ENCODE data around the gene ZNF433.

Gene ZNF433

GRCh38 chr19:11984986-11985385 is 50.5 kb downstream of the ZNF433 start:
- H3K79me2 ChIP-seq (ENCODE audit: insufficient read depth, low read depth) = no peaks in the 10 kb centered on the region
- H3K36me3 ChIP-seq (ENCODE audit: insufficient read depth) = no peaks in the 10 kb centered on the region
- no peak overlapping the region for H3K27ac ChIP-seq
- no peak for TF ChIP-seq CTCF (conservative IDR thresholded peaks at IDR 0.05; ENCODE audit: low read depth, low read length)
- H3K9ac ChIP-seq = no peak overlapping the region
- no peak overlapping the region for H2AFZ ChIP-seq (ENCODE audit: low read depth)
- no peak overlapping the region for H3K4me2 ChIP-seq
- no peaks in the 10 kb centered on the region for H3K4me1 ChIP-seq (ENCODE audit: low read depth, poor library complexity, severe bottlenecking)
- H4K20me1 ChIP-seq (ENCODE audit: insufficient read depth) = no peaks in the 10 kb centered on the region
- H3K4me3 ChIP-seq (IDR thresholded peaks at IDR 0.05; ENCODE audit: insufficient read depth, low read depth, low read length) = no peak overlapping the region
- no peaks in the 10 kb centered on the region for H3K27me3 ChIP-seq (ENCODE audit: insufficient read depth, low read depth)

- no peak overlapping the region for H3K4me3 ChIP-seq (IDR thresholded peaks at IDR 0.05; ENCODE audit: insufficient read depth, low read depth, low read length)
- no peak overlapping the region for H3K9ac ChIP-seq
- no peaks in the 10 kb centered on the region for H4K20me1 ChIP-seq (ENCODE audit: insufficient read depth)
- H3K27me3 ChIP-seq (ENCODE audit: insufficient read depth, low read depth) = no peaks in the 10 kb centered on the region
- H3K36me3 ChIP-seq (ENCODE audit: insufficient read depth) = no peaks in the 10 kb centered on the region
- H2AFZ ChIP-seq (ENCODE audit: low read depth) = no peak overlapping the region
- no peak overlapping the region for H3K27ac ChIP-seq
- no peaks in the 10 kb centered on the region for H3K79me2 ChIP-seq (ENCODE audit: insufficient read depth, low read depth)
- no peak overlapping the region for H3K4me2 ChIP-seq
- no peak for TF ChIP-seq CTCF (conservative IDR thresholded peaks at IDR 0.05; ENCODE audit: low read depth, low read length)
- no peaks in the 10 kb centered on the region for H3K4me1 ChIP-seq (ENCODE audit: low read depth, poor library complexity, severe bottlenecking)
Observed at GRCh38 chr19:11982526-11982925, 53.0 kb downstream of the ZNF433 start.

GRCh38 chr19:11979527-11979926 is 56.0 kb downstream of the ZNF433 start:
- Histone ChIP-seq H3K9ac (no peak overlapping the region), H3K4me2 (no peak overlapping the region), H2AFZ (ENCODE audit: low read depth) (no peak overlapping the region), H4K20me1 (ENCODE audit: insufficient read depth) (no peaks in the 10 kb centered on the region), H3K27me3 (ENCODE audit: insufficient read depth, low read depth) (no peaks in the 10 kb centered on the region), H3K4me3 (IDR thresholded peaks at IDR 0.05; ENCODE audit: insufficient read depth, low read depth, low read length) (no peak overlapping the region), H3K36me3 (ENCODE audit: insufficient read depth) (no peaks in the 10 kb centered on the region), H3K79me2 (ENCODE audit: insufficient read depth, low read depth) (no peaks in the 10 kb centered on the region), H3K4me1 (ENCODE audit: low read depth, poor library complexity, severe bottlenecking) (no peaks in the 10 kb centered on the region), H3K27ac (no peak overlapping the region)
- no peak for TF ChIP-seq CTCF (conservative IDR thresholded peaks at IDR 0.05; ENCODE audit: low read depth, low read length)

GRCh38 chr19:11978492-11979100 is 56.9 kb downstream of the ZNF433 start:
- Histone ChIP-seq H3K27me3 (ENCODE audit: insufficient read depth, low read depth) (no peaks in the 10 kb centered on the region), H3K9ac (no peak overlapping the region), H4K20me1 (ENCODE audit: insufficient read depth) (no peaks in the 10 kb centered on the region), H2AFZ (ENCODE audit: low read depth) (no peak overlapping the region), H3K79me2 (ENCODE audit: insufficient read depth, low read depth) (no peaks in the 10 kb centered on the region), H3K4me1 (ENCODE audit: low read depth, poor library complexity, severe bottlenecking) (no peaks in the 10 kb centered on the region), H3K27ac (no peak overlapping the region), H3K4me3 (IDR thresholded peaks at IDR 0.05; ENCODE audit: insufficient read depth, low read depth, low read length) (no peak overlapping the region), H3K4me2 (no peak overlapping the region), H3K36me3 (ENCODE audit: insufficient read depth) (no peaks in the 10 kb centered on the region)
- no peak for TF ChIP-seq CTCF (conservative IDR thresholded peaks at IDR 0.05; ENCODE audit: low read depth, low read length)

All from KMS-11 (cell line).